HG03432 (cell line): ENCODE data around the gene PIGZ.

Experiments
- ATAC-seq: cut with Tn5 transposase; IDR thresholded peaks from one replicate; pipeline ENCODE4 v1.9.1; 2021; ENCODE audit warnings: mild to moderate bottlenecking, moderate library complexity; ENCODE audit not compliant: unreplicated experiment

The PIGZ gene

GRCh38 chr3:196985298-196985697, 16.7 kb upstream of the PIGZ start:
- ATAC-seq: no peak

- no peak for ATAC-seq
Measured at GRCh38 chr3:196983186-196983585, 14.6 kb upstream of the PIGZ start.

GRCh38 chr3:196981657-196982056, 13.0 kb upstream of the PIGZ start:
- no peak for ATAC-seq

GRCh38 chr3:196979545-196979944, 10.9 kb upstream of the PIGZ start:
- ATAC-seq: no peak

- no peak for ATAC-seq
Measured at GRCh38 chr3:196976941-196977340, 8.3 kb upstream of the PIGZ start.

- no peak for ATAC-seq
Measured at GRCh38 chr3:196975349-196975748, 6.7 kb upstream of the PIGZ start.

- no peak for ATAC-seq
Measured at GRCh38 chr3:196974661-196975060, 6.0 kb upstream of the PIGZ start.

- no peak for ATAC-seq
Measured at GRCh38 chr3:196971094-196971698, 2.6 kb upstream of the PIGZ start.

GRCh38 chr3:196970547-196971093, 2.0 kb upstream of the PIGZ start:
- ATAC-seq: no peak

- ATAC-seq: peak; percentile 65
Measured at GRCh38 chr3:196969660-196970546, 1.3 kb upstream of the PIGZ start.

GRCh38 chr3:196969134-196969659, 564 bp upstream of the PIGZ start:
- ATAC-seq: peak; percentile 43

- no peak for ATAC-seq
Measured at GRCh38 chr3:196967412-196968232, 1.0 kb downstream of the PIGZ start.

- no peak for ATAC-seq
Measured at GRCh38 chr3:196966526-196967401, 1.9 kb downstream of the PIGZ start.

- no peak for ATAC-seq
Measured at GRCh38 chr3:196965804-196966173, 2.8 kb downstream of the PIGZ start.

GRCh38 chr3:196965112-196965803, 3.4 kb downstream of the PIGZ start:
- ATAC-seq: no peak

- no peak for ATAC-seq
Measured at GRCh38 chr3:196963631-196963953, 5.0 kb downstream of the PIGZ start.

GRCh38 chr3:196962930-196963630, 5.6 kb downstream of the PIGZ start:
- peak; percentile 60 for ATAC-seq

GRCh38 chr3:196962108-196962929, 6.3 kb downstream of the PIGZ start:
- no peak for ATAC-seq
